Medulla oblongata (tissue), 1 donor: ENCODE data around the gene SLC1A4.
"Not testable (repeated sequence)": the region's sequence is repeated elsewhere in the genome, so short reads cannot be mapped to it uniquely, and the experiment has no call there.

Experiments used
- DNase-seq: peaks from one replicate; pipeline ENCODE4 v3.0.0-alpha.2; 2015; ENCODE audit errors: extremely low spot score

Gene SLC1A4

GRCh38 chr2:64992218-64992617 is 3.0 kb downstream of the SLC1A4 start:
- DNase-seq, result no peak

- no peak for DNase-seq
Observed at GRCh38 chr2:64992990-64993389, 3.8 kb downstream of the SLC1A4 start.

GRCh38 chr2:64995041-64995440 is 5.8 kb downstream of the SLC1A4 start:
- DNase-seq, result no peak

- DNase-seq, result no peak
Observed at GRCh38 chr2:64996871-64997307, 7.7 kb downstream of the SLC1A4 start.

- peak; percentile 76 for DNase-seq
Observed at GRCh38 chr2:64998658-64999061, 9.5 kb downstream of the SLC1A4 start.

- no peak for DNase-seq
Observed at GRCh38 chr2:64999754-65000153, 10.6 kb downstream of the SLC1A4 start.

- no peak for DNase-seq
Observed at GRCh38 chr2:65000644-65001043, 11.4 kb downstream of the SLC1A4 start.

GRCh38 chr2:65003037-65003436 is 13.8 kb downstream of the SLC1A4 start:
- DNase-seq, result no peak

- not testable (repeated sequence) for DNase-seq
Observed at GRCh38 chr2:65004232-65004631, 15.0 kb downstream of the SLC1A4 start.

GRCh38 chr2:65013776-65014175 is 24.6 kb downstream of the SLC1A4 start:
- no peak for DNase-seq

- DNase-seq, result no peak
Observed at GRCh38 chr2:65015731-65016130, 26.5 kb downstream of the SLC1A4 start.

GRCh38 chr2:65016789-65017188 is 27.6 kb downstream of the SLC1A4 start:
- no peak for DNase-seq

- DNase-seq, result peak; percentile 54
Observed at GRCh38 chr2:65017335-65017734, 28.1 kb downstream of the SLC1A4 start.

- DNase-seq, result peak; percentile 79
Observed at GRCh38 chr2:65018141-65018582, 29.0 kb downstream of the SLC1A4 start.

- DNase-seq, result no peak
Observed at GRCh38 chr2:65019010-65019409, 29.8 kb downstream of the SLC1A4 start.

- DNase-seq, result no peak
Observed at GRCh38 chr2:65019675-65020195, 30.5 kb downstream of the SLC1A4 start.

- DNase-seq, result not testable (repeated sequence)
Observed at GRCh38 chr2:65020251-65020650, 31.1 kb downstream of the SLC1A4 start.

- no peak for DNase-seq
Observed at GRCh38 chr2:65020943-65021528, 31.8 kb downstream of the SLC1A4 start.

- DNase-seq, result no peak
Observed at GRCh38 chr2:65021709-65022108, 32.5 kb downstream of the SLC1A4 start.

GRCh38 chr2:65022189-65022588 is 33.0 kb downstream of the SLC1A4 start:
- no peak for DNase-seq

GRCh38 chr2:65023742-65024141 is 34.5 kb downstream of the SLC1A4 start:
- no peak for DNase-seq

- no peak for DNase-seq
Observed at GRCh38 chr2:65024149-65024829, 35.1 kb downstream of the SLC1A4 start.

GRCh38 chr2:65025453-65026123 is 36.4 kb downstream of the SLC1A4 start:
- DNase-seq, result peak; percentile 75
